ENCODE results near the gene GRIK2. TPM values are rescaled to one million over a fixed set of nuclear protein-coding genes. Genes with fewer than 3 reads are reported as not detected.

GRIK2 gene
- polyA plus RNA-seq, 1 donor: 3.3 TPM

- H3K27me3 ChIP-seq (ENCODE audit: control insufficient read depth, insufficient read depth, low read length): no peaks in the 10 kb centered on the region
- no peak overlapping the region for H3K4me3 ChIP-seq (ENCODE audit: low read length)
- WGBS (ENCODE audit: insufficient coverage, low lambda C conversion rate): 100% methylated on average over 1 of the region's 2 CpGs
- DNase-seq: no peak
- no peak overlapping the region for H3K27ac ChIP-seq (ENCODE audit: low read length)
- H3K4me1 ChIP-seq (ENCODE audit: control insufficient read depth, insufficient read depth, low read length): no peaks in the 10 kb centered on the region
- H3K9me3 ChIP-seq (ENCODE audit: control insufficient read depth, low read depth, low read length): no peaks in the 10 kb centered on the region
- H3K36me3 ChIP-seq (ENCODE audit: control insufficient read depth, insufficient read depth, low read length): no peaks in the 10 kb centered on the region
Observed at GRCh38 chr6:101940391-101940790, 546.9 kb downstream of the GRIK2 start.

GRCh38 chr6:101956961-101957360, 563.5 kb downstream of the GRIK2 start:
- no peak overlapping the region for H3K4me3 ChIP-seq (ENCODE audit: low read length)
- 94% methylated on average over 2 of the region's 2 CpGs for whole genome bisulfite sequencing (ENCODE audit: insufficient coverage, low lambda C conversion rate)

GRCh38 chr6:101961357-101961756, 567.8 kb downstream of the GRIK2 start:
- H3K4me1 ChIP-seq (ENCODE audit: control insufficient read depth, insufficient read depth, low read length): no peaks in the 10 kb centered on the region
- no peaks in the 10 kb centered on the region for H3K27me3 ChIP-seq (ENCODE audit: control insufficient read depth, insufficient read depth, low read length)
- no peaks in the 10 kb centered on the region for H3K36me3 ChIP-seq (ENCODE audit: control insufficient read depth, insufficient read depth, low read length)
- H3K9me3 ChIP-seq (ENCODE audit: control insufficient read depth, low read depth, low read length): no peaks in the 10 kb centered on the region
- H3K27ac ChIP-seq (ENCODE audit: low read length): no peak overlapping the region
- H3K4me3 ChIP-seq (ENCODE audit: low read length): no peak overlapping the region
- WGBS (ENCODE audit: insufficient coverage, low lambda C conversion rate): no CpG with 5 or more reads among the region's 8 CpGs
- DNase-seq: no peak

More at GRCh38 chr6:101956961-101957360, 563.5 kb downstream of the GRIK2 start:
- H3K36me3 ChIP-seq (ENCODE audit: control insufficient read depth, insufficient read depth, low read length): no peaks in the 10 kb centered on the region
- no peaks in the 10 kb centered on the region for H3K27me3 ChIP-seq (ENCODE audit: control insufficient read depth, insufficient read depth, low read length)
- no peak overlapping the region for H3K27ac ChIP-seq (ENCODE audit: low read length)
- DNase-seq: no peak
- H3K9me3 ChIP-seq (ENCODE audit: control insufficient read depth, low read depth, low read length): no peaks in the 10 kb centered on the region
- no peaks in the 10 kb centered on the region for H3K4me1 ChIP-seq (ENCODE audit: control insufficient read depth, insufficient read depth, low read length)

GRCh38 chr6:101980924-101981323, 587.4 kb downstream of the GRIK2 start:
- H3K4me1 ChIP-seq (ENCODE audit: control insufficient read depth, insufficient read depth, low read length): no peaks in the 10 kb centered on the region

GRCh38 chr6:101986476-101986875, 593.0 kb downstream of the GRIK2 start:
- H3K27me3 ChIP-seq (ENCODE audit: control insufficient read depth, insufficient read depth, low read length): no peaks in the 10 kb centered on the region
- DNase-seq: no peak
- no peak overlapping the region for H3K4me3 ChIP-seq (ENCODE audit: low read length)
- H3K36me3 ChIP-seq (ENCODE audit: control insufficient read depth, insufficient read depth, low read length): no peaks in the 10 kb centered on the region
- H3K4me1 ChIP-seq (ENCODE audit: control insufficient read depth, insufficient read depth, low read length): no peaks in the 10 kb centered on the region
- no peaks in the 10 kb centered on the region for H3K9me3 ChIP-seq (ENCODE audit: control insufficient read depth, low read depth, low read length)
- 80% methylated on average over 1 of the region's 3 CpGs for WGBS (ENCODE audit: insufficient coverage, low lambda C conversion rate)
- no peak overlapping the region for H3K27ac ChIP-seq (ENCODE audit: low read length)

More at GRCh38 chr6:101980924-101981323, 587.4 kb downstream of the GRIK2 start:
- Histone ChIP-seq H3K36me3 (ENCODE audit: control insufficient read depth, insufficient read depth, low read length) (no peaks in the 10 kb centered on the region), H3K9me3 (ENCODE audit: control insufficient read depth, low read depth, low read length) (no peaks in the 10 kb centered on the region), H3K27me3 (ENCODE audit: control insufficient read depth, insufficient read depth, low read length) (no peaks in the 10 kb centered on the region), H3K4me3 (ENCODE audit: low read length) (no peak overlapping the region), H3K27ac (ENCODE audit: low read length) (no peak overlapping the region)
- DNase-seq: no peak

GRCh38 chr6:101992286-101992685, 598.8 kb downstream of the GRIK2 start:
- H3K27ac ChIP-seq (ENCODE audit: low read length): no peak overlapping the region
- no peak for DNase-seq
- H3K36me3 ChIP-seq (ENCODE audit: control insufficient read depth, insufficient read depth, low read length): no peaks in the 10 kb centered on the region
- no peaks in the 10 kb centered on the region for H3K27me3 ChIP-seq (ENCODE audit: control insufficient read depth, insufficient read depth, low read length)
- 84% methylated on average over 5 of the region's 5 CpGs for WGBS (ENCODE audit: insufficient coverage, low lambda C conversion rate)
- H3K9me3 ChIP-seq (ENCODE audit: control insufficient read depth, low read depth, low read length): no peaks in the 10 kb centered on the region
- no peak overlapping the region for H3K4me3 ChIP-seq (ENCODE audit: low read length)
- no peaks in the 10 kb centered on the region for H3K4me1 ChIP-seq (ENCODE audit: control insufficient read depth, insufficient read depth, low read length)

GRCh38 chr6:101994521-101994920, 601.0 kb downstream of the GRIK2 start:
- no peaks in the 10 kb centered on the region for H3K9me3 ChIP-seq (ENCODE audit: control insufficient read depth, low read depth, low read length)
- H3K27me3 ChIP-seq (ENCODE audit: control insufficient read depth, insufficient read depth, low read length): no peaks in the 10 kb centered on the region
- no peaks in the 10 kb centered on the region for H3K36me3 ChIP-seq (ENCODE audit: control insufficient read depth, insufficient read depth, low read length)
- DNase-seq: no peak
- H3K4me1 ChIP-seq (ENCODE audit: control insufficient read depth, insufficient read depth, low read length): no peaks in the 10 kb centered on the region
- H3K27ac ChIP-seq (ENCODE audit: low read length): no peak overlapping the region
- no peak overlapping the region for H3K4me3 ChIP-seq (ENCODE audit: low read length)

- Histone ChIP-seq H3K27ac (ENCODE audit: low read length) (no peak overlapping the region), H3K36me3 (ENCODE audit: control insufficient read depth, insufficient read depth, low read length) (no peaks in the 10 kb centered on the region), H3K27me3 (ENCODE audit: control insufficient read depth, insufficient read depth, low read length) (no peaks in the 10 kb centered on the region), H3K4me3 (ENCODE audit: low read length) (no peak overlapping the region), H3K9me3 (ENCODE audit: control insufficient read depth, low read depth, low read length) (no peaks in the 10 kb centered on the region), H3K4me1 (ENCODE audit: control insufficient read depth, insufficient read depth, low read length) (no peaks in the 10 kb centered on the region)
- no CpG with 5 or more reads among the region's 4 CpGs for WGBS (ENCODE audit: insufficient coverage, low lambda C conversion rate)
- DNase-seq: no peak
Observed at GRCh38 chr6:102015431-102015830, 621.9 kb downstream of the GRIK2 start.

GRCh38 chr6:102022281-102022680, 628.8 kb downstream of the GRIK2 start:
- H3K36me3 ChIP-seq (ENCODE audit: control insufficient read depth, insufficient read depth, low read length): no peaks in the 10 kb centered on the region
- no peaks in the 10 kb centered on the region for H3K27me3 ChIP-seq (ENCODE audit: control insufficient read depth, insufficient read depth, low read length)
- H3K9me3 ChIP-seq (ENCODE audit: control insufficient read depth, low read depth, low read length): no peaks in the 10 kb centered on the region
- no peaks in the 10 kb centered on the region for H3K4me1 ChIP-seq (ENCODE audit: control insufficient read depth, insufficient read depth, low read length)
- H3K4me3 ChIP-seq (ENCODE audit: low read length): no peak overlapping the region
- 75% methylated on average over 2 of the region's 2 CpGs for WGBS (ENCODE audit: insufficient coverage, low lambda C conversion rate)
- no peak overlapping the region for H3K27ac ChIP-seq (ENCODE audit: low read length)
- DNase-seq: no peak

GRCh38 chr6:102022803-102023202, 629.3 kb downstream of the GRIK2 start:
- no peaks in the 10 kb centered on the region for H3K4me1 ChIP-seq (ENCODE audit: control insufficient read depth, insufficient read depth, low read length)
- DNase-seq: no peak
- H3K27me3 ChIP-seq (ENCODE audit: control insufficient read depth, insufficient read depth, low read length): no peaks in the 10 kb centered on the region
- H3K9me3 ChIP-seq (ENCODE audit: control insufficient read depth, low read depth, low read length): no peaks in the 10 kb centered on the region
- no peak overlapping the region for H3K27ac ChIP-seq (ENCODE audit: low read length)
- no peaks in the 10 kb centered on the region for H3K36me3 ChIP-seq (ENCODE audit: control insufficient read depth, insufficient read depth, low read length)
- no peak overlapping the region for H3K4me3 ChIP-seq (ENCODE audit: low read length)

GRCh38 chr6:102023977-102024657, 630.6 kb downstream of the GRIK2 start:
- Histone ChIP-seq H3K27me3 (ENCODE audit: control insufficient read depth, insufficient read depth, low read length) (no peaks in the 10 kb centered on the region), H3K4me3 (ENCODE audit: low read length) (no peak overlapping the region), H3K27ac (ENCODE audit: low read length) (no peak overlapping the region), H3K4me1 (ENCODE audit: control insufficient read depth, insufficient read depth, low read length) (no peaks in the 10 kb centered on the region), H3K9me3 (ENCODE audit: control insufficient read depth, low read depth, low read length) (no peaks in the 10 kb centered on the region), H3K36me3 (ENCODE audit: control insufficient read depth, insufficient read depth, low read length) (no peaks in the 10 kb centered on the region)
- no peak for DNase-seq
- 92% methylated on average over 1 of the region's 3 CpGs for WGBS (ENCODE audit: insufficient coverage, low lambda C conversion rate)
